H9 (cell line): ENCODE measurements around the gene CLUH. TPM values are rescaled to one million over a fixed set of nuclear protein-coding genes. Genes with fewer than 3 reads are reported as not detected.

Experiments used
- DNase-seq: peaks from one replicate; pipeline ENCODE4 v3.0.0-alpha.2; 2017
- H2AFZ ChIP-seq: one replicate; pipeline ENCODE4 v1.6.1; 2013; ENCODE audit warnings: mild to moderate bottlenecking, low read length, control low read depth, moderate library complexity
- H2AK5ac ChIP-seq: 2 replicates; pipeline ENCODE4 v1.6.1; 2013; ENCODE audit warnings: low read length, control low read depth, mixed read lengths; ENCODE audit not compliant: insufficient read length
- H2BK120ac ChIP-seq: one replicate; pipeline ENCODE4 v1.6.1; 2013; ENCODE audit warnings: low read depth, mild to moderate bottlenecking, low read length, control low read depth, inconsistent platforms; ENCODE audit not compliant: poor library complexity, severe bottlenecking
- H2BK12ac ChIP-seq: 2 replicates; pipeline ENCODE4 v1.6.1; 2013; ENCODE audit warnings: low read length, control low read depth, mixed read lengths, low read depth; ENCODE audit not compliant: insufficient read length
- H2BK15ac ChIP-seq: 2 replicates; pipeline ENCODE4 v1.6.1; 2013; ENCODE audit warnings: low read depth, low read length, control low read depth
- H2BK20ac ChIP-seq: one replicate; pipeline ENCODE4 v1.6.1; 2013; ENCODE audit warnings: low read depth, mild to moderate bottlenecking, low read length, control low read depth, inconsistent platforms; ENCODE audit not compliant: poor library complexity, severe bottlenecking
- H2BK5ac ChIP-seq: 2 replicates; pipeline ENCODE4 v1.6.1; 2013; ENCODE audit warnings: low read length, control low read depth, mixed read lengths; ENCODE audit not compliant: insufficient read length
- H3K14ac ChIP-seq: 2 replicates; pipeline ENCODE4 v1.6.1; 2013; ENCODE audit warnings: low read length, control low read depth; ENCODE audit not compliant: insufficient read depth
- H3K18ac ChIP-seq: 2 replicates; pipeline ENCODE4 v1.6.1; 2013; ENCODE audit warnings: low read depth, mild to moderate bottlenecking, mixed read lengths, low read length, control low read depth; ENCODE audit not compliant: insufficient read length
- H3K23ac ChIP-seq: 2 replicates; pipeline ENCODE4 v1.6.1; 2013; ENCODE audit warnings: low read length, control low read depth, mixed read lengths, low read depth; ENCODE audit not compliant: insufficient read length
- H3K23me2 ChIP-seq: 2 replicates; pipeline ENCODE4 v1.6.1; 2013; ENCODE audit warnings: low read depth, mild to moderate bottlenecking, mixed read lengths, low read length, control low read depth; ENCODE audit not compliant: insufficient read length, poor library complexity, severe bottlenecking
- H3K27ac ChIP-seq: 2 replicates; pipeline ENCODE4 v1.5.1; 2013; ENCODE audit warnings: low read length, control low read depth, mixed read lengths, low read depth; ENCODE audit not compliant: insufficient read length
- H3K27me3 ChIP-seq: 2 replicates; pipeline ENCODE4 v1.6.1; 2013; ENCODE audit warnings: low read length, control low read depth, inconsistent platforms; ENCODE audit not compliant: insufficient read depth
- H3K4ac ChIP-seq: 2 replicates; pipeline ENCODE4 v1.6.1; 2013; ENCODE audit warnings: low read depth, mild to moderate bottlenecking, control low read depth, inconsistent platforms, low read length, moderate library complexity
- H3K4me1 ChIP-seq: 2 replicates; pipeline ENCODE4 v1.6.1; 2013; ENCODE audit warnings: low read length, control low read depth, inconsistent platforms; ENCODE audit not compliant: insufficient read depth
- H3K4me2 ChIP-seq: 2 replicates; pipeline ENCODE4 v1.6.1; 2013; ENCODE audit warnings: low read length, control low read depth, mixed read lengths; ENCODE audit not compliant: insufficient read length, insufficient read depth
- H3K56ac ChIP-seq: 2 replicates; pipeline ENCODE4 v1.6.1; 2013; ENCODE audit warnings: low read depth, mild to moderate bottlenecking, mixed read lengths, low read length, control low read depth; ENCODE audit not compliant: insufficient read length
- H3K79me1 ChIP-seq: 2 replicates; pipeline ENCODE4 v1.6.1; 2013; ENCODE audit warnings: low read depth, mild to moderate bottlenecking, moderate library complexity, low read length, control low read depth, inconsistent platforms; ENCODE audit not compliant: insufficient read depth, poor library complexity, severe bottlenecking
- H3K79me2 ChIP-seq: 2 replicates; pipeline ENCODE4 v1.6.1; 2013; ENCODE audit warnings: low read length, control low read depth, inconsistent platforms; ENCODE audit not compliant: insufficient read depth
- H3K9ac ChIP-seq: 2 replicates; pipeline ENCODE4 v1.6.1; 2013; ENCODE audit warnings: low read length, control low read depth, mixed read lengths; ENCODE audit not compliant: insufficient read length; ENCODE audit errors: extremely low read depth
- H3K9me3 ChIP-seq: one replicate; pipeline ENCODE4 v1.6.1; 2013; ENCODE audit warnings: low read depth, low read length, inconsistent platforms; ENCODE audit not compliant: control insufficient read depth
- H3T11ph ChIP-seq: one replicate; pipeline ENCODE4 v1.6.1; 2013; ENCODE audit warnings: mild to moderate bottlenecking, low read length, control low read depth, inconsistent platforms
- H4K20me1 ChIP-seq: one replicate; pipeline ENCODE4 v1.6.1; 2013; ENCODE audit not compliant: control insufficient read depth, insufficient read length, insufficient read depth
- H4K5ac ChIP-seq: 2 replicates; pipeline ENCODE4 v1.6.1; 2013; ENCODE audit warnings: low read depth, mild to moderate bottlenecking, mixed read lengths, low read length, control low read depth; ENCODE audit not compliant: insufficient read length
- H4K8ac ChIP-seq: replicated peaks from 2 replicates; pipeline ENCODE4 v1.6.1; 2013; ENCODE audit warnings: low read length, control low read depth, mixed read lengths, low read depth; ENCODE audit not compliant: insufficient read length
- H4K91ac ChIP-seq: 2 replicates; pipeline ENCODE4 v1.6.1; 2013; ENCODE audit warnings: low read depth, mild to moderate bottlenecking, moderate library complexity, mixed read lengths, low read length, control low read depth; ENCODE audit not compliant: insufficient read length
- H3K27ac Mint-ChIP-seq, 3 experiments: 2 replicates in 2 of 3; 3 replicates in 1 of 3; pipeline ENCODE4 v1.8.0; 2020 to 2021; ENCODE audit warnings: mixed read lengths in 3 of 3, mild to moderate bottlenecking in 1 of 3, moderate library complexity in 1 of 3
- H3K27me3 Mint-ChIP-seq: 2 replicates; pipeline ENCODE4 v1.8.0; 2021; ENCODE audit warnings: low read depth, mild to moderate bottlenecking, moderate library complexity, mixed read lengths
- H3K36me3 Mint-ChIP-seq, 3 experiments: 2 replicates in 2 of 3; 3 replicates in 1 of 3; pipeline ENCODE4 v1.8.0; 2020 to 2021; ENCODE audit warnings: low read depth in 3 of 3, mixed read lengths in 3 of 3; ENCODE audit not compliant: insufficient read depth in 1 of 3
- H3K4me1 Mint-ChIP-seq, 2 experiments: 2 replicates each; pipeline ENCODE4 v1.8.0; 2020; ENCODE audit warnings: mixed read lengths in 2 of 2
- H3K4me3 Mint-ChIP-seq, 2 experiments: 2 replicates in 1 of 2; 3 replicates in 1 of 2; pipeline ENCODE4 v1.8.0; 2020 to 2021; ENCODE audit warnings: mild to moderate bottlenecking in 2 of 2, mixed read lengths in 2 of 2, moderate library complexity in 1 of 2
- H3K9me3 Mint-ChIP-seq, 2 experiments: 2 replicates in 1 of 2; 3 replicates in 1 of 2; pipeline ENCODE4 v1.8.0; 2020; ENCODE audit warnings: mild to moderate bottlenecking in 2 of 2, mixed read lengths in 2 of 2, moderate library complexity in 1 of 2
- WGBS: extraction: QIAGEN DNeasy Blood & Tissue Kit; methylation state at CpG from one replicate; pipeline ENCODE4 v1.1.7; 2013; ENCODE audit warnings: missing lambda C conversion rate, low lambda C conversion rate, mixed read lengths; ENCODE audit not compliant: insufficient read length; ENCODE audit errors: extremely low coverage; 5-methylcytosine and 5-hydroxymethylcytosine counted together
- total RNA-seq: library from RNA; stranded (reverse); gene quantifications from 2 replicates; pipeline ENCODE4 v1.2.1, GENCODE V29; 2021
- TF ChIP-seq, protein P1 (sequence below): fragments of 200-600 bp; sonication (generic); conservative IDR thresholded peaks from 3 replicates; pipeline ENCODE4 v1.8.0; 2021; ENCODE audit warnings: antibody characterized with exemption, mild to moderate bottlenecking

CLUH gene
- total RNA-seq, 1 experiment from 2014 or later = 91.3 TPM

DNA sequence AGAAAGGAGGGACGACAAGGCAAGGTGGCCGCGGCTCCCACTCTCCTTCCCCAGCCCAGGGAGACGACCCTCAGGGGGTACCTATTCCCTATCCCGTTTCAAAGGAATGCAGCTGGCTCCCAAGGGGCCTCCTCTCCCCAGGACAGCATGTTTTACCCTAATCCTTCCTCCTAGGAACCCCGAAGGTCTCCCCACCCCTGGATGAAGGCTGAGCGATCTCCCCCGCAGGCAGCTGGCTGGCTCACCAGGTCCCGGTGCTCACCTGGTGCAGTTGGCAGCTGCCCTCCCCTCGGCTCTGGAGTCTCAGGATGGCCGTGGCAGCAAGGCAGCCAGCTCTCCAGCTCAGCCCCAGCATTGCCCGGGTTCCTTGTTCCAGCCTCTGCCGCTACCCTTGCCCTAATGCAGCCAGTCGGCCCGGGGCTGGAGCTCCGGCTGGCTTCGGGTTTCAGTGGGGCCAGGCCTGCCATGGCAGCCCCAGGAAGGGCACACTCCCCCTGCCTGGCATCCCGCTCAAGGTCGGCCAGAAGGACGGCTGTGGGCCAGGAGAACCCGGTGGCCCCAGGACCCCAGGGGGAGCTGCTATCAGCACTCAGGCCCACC, 4.6 kb downstream of the CLUH start:
- no peak overlapping the region for H3K27ac ChIP-seq
- no peak overlapping the region for H3K4me2 ChIP-seq
- H3K4ac ChIP-seq = no peak overlapping the region
- no peaks in the 10 kb centered on the region for H4K20me1 ChIP-seq
- no peaks in the 10 kb centered on the region; the same call in 1 of the 2 replicates for H3K27me3 ChIP-seq
- TF ChIP-seq, protein P1, sequence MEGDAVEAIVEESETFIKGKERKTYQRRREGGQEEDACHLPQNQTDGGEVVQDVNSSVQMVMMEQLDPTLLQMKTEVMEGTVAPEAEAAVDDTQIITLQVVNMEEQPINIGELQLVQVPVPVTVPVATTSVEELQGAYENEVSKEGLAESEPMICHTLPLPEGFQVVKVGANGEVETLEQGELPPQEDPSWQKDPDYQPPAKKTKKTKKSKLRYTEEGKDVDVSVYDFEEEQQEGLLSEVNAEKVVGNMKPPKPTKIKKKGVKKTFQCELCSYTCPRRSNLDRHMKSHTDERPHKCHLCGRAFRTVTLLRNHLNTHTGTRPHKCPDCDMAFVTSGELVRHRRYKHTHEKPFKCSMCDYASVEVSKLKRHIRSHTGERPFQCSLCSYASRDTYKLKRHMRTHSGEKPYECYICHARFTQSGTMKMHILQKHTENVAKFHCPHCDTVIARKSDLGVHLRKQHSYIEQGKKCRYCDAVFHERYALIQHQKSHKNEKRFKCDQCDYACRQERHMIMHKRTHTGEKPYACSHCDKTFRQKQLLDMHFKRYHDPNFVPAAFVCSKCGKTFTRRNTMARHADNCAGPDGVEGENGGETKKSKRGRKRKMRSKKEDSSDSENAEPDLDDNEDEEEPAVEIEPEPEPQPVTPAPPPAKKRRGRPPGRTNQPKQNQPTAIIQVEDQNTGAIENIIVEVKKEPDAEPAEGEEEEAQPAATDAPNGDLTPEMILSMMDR = no peak
- H3K18ac ChIP-seq = no peak overlapping the region
- whole genome bisulfite sequencing = no CpG with 5 or more reads among the region's 21 CpGs
- no peak overlapping the region for H2AFZ ChIP-seq
- no peak overlapping the region for H2BK5ac ChIP-seq
- H3K79me2 ChIP-seq = peaks cover 17% of the 10 kb centered on the region; the same call in 1 of the 2 replicates
- H3K14ac ChIP-seq = no peak overlapping the region; the same call in 1 of the 2 replicates
- Mint-ChIP-seq H3K4me1 (peaks cover 40 to 53% of the 10 kb centered on the region in 2 experiments), H3K27ac (no peak overlapping the region), H3K36me3 (peaks cover 0 to 26% (median 7%) of the 10 kb centered on the region in 3 experiments; a peak in 5 of 7 replicates), H3K4me3 (no peak overlapping the region), H3K27me3 (peaks cover 8% of the 10 kb centered on the region; the same call in 1 of the 2 replicates), H3K9me3 (no peaks in the 10 kb centered on the region; a peak in 1 of 5 replicates)
- H2AK5ac ChIP-seq = no peak overlapping the region
- H3K9me3 ChIP-seq = no peaks in the 10 kb centered on the region
- H3K4me1 ChIP-seq = peaks cover 4% of the 10 kb centered on the region; the same call in 1 of the 2 replicates
- no peak overlapping the region for H2BK12ac ChIP-seq
- no peak overlapping the region for H4K5ac ChIP-seq
- no peak for DNase-seq
- no peak overlapping the region for H2BK120ac ChIP-seq
- H2BK20ac ChIP-seq = no peak overlapping the region
- H4K8ac ChIP-seq = no peak overlapping the region
- no peak overlapping the region for H3K56ac ChIP-seq
- no peak overlapping the region for H2BK15ac ChIP-seq
- H3K79me1 ChIP-seq = no peaks in the 10 kb centered on the region
- H4K91ac ChIP-seq = no peak overlapping the region
- H3T11ph ChIP-seq = no peak overlapping the region
- H3K9ac ChIP-seq = no peak overlapping the region
- H3K23me2 ChIP-seq = peaks cover 10% of the 10 kb centered on the region
- no peak overlapping the region for H3K23ac ChIP-seq
